Endothelial cell of umbilical vein (primary cell): ENCODE measurements around the gene TBX19. TPM values are rescaled to one million over a fixed set of nuclear protein-coding genes. Genes with fewer than 3 reads are reported as not detected.

Source experiments
- BruUV-seq: library from RNA; stranded (reverse); fragments of 400-500 nt; replicated peaks from 2 replicates; lab custom pipeline; 2021; lab: Mats Ljungman, UMichigan
- CTCF ChIA-PET: fragments of 300-600, 350-600 bp; sonication (Branson Sonifier 250); formaldehyde crosslinking; loops from one replicate; lab custom pipeline; 2021; ENCODE audit warnings: antibody characterized with exemption, inconsistent platforms; lab: Charles Lee
- POLR2A ChIA-PET: fragments of 300-600, 350-600 bp; sonication (Branson Sonifier 250); formaldehyde crosslinking; loops from one replicate; lab custom pipeline; 2021; ENCODE audit warnings: antibody characterized with exemption, inconsistent platforms; lab: Charles Lee
- DNase-seq: peaks from one replicate; pipeline ENCODE4 v3.0.0-alpha.2; 2011; ENCODE audit warnings: low read depth, low spot score
- FAIRE-seq: peaks from 2 replicates; lab custom pipeline; 2011; peaks lifted over from hg19 to GRCh38; lab: Jason Lieb, UNC
- H2AFZ ChIP-seq: 2 replicates; pipeline ENCODE4 v1.6.0; 2012; ENCODE audit warnings: low read depth, low read length, control low read depth, inconsistent platforms
- H3K27ac ChIP-seq: 2 replicates; pipeline ENCODE4 v1.5.1; 2011; ENCODE audit warnings: low read depth, mild to moderate bottlenecking, control low read depth, low read length, moderate library complexity; ENCODE audit not compliant: insufficient read depth
- H3K27me3 ChIP-seq, 2 experiments: 2 replicates each; pipeline versions ENCODE4 v1.6.0 to v1.6.1; 2011; ENCODE audit warnings: low read length in 2 of 2, mixed read lengths in 1 of 2; ENCODE audit not compliant: control insufficient read depth in 2 of 2, insufficient read depth in 2 of 2
- H3K36me3 ChIP-seq, 2 experiments: 2 replicates in 1 of 2; 3 replicates in 1 of 2; pipeline ENCODE4 v1.5.1; 2011; ENCODE audit warnings: low read length in 2 of 2, mild to moderate bottlenecking in 1 of 2, moderate library complexity in 1 of 2; ENCODE audit not compliant: control insufficient read depth in 2 of 2, insufficient read depth in 2 of 2; ENCODE audit errors: extremely low read depth in 1 of 2
- H3K4me1 ChIP-seq: 3 replicates; pipeline ENCODE4 v1.5.1; 2011; ENCODE audit warnings: mild to moderate bottlenecking, low read length; ENCODE audit not compliant: control insufficient read depth, insufficient read depth; ENCODE audit errors: extremely low read depth
- H3K4me2 ChIP-seq: 2 replicates; pipeline ENCODE4 v1.6.1; 2011; ENCODE audit warnings: low read length, control low read depth, mixed read lengths; ENCODE audit not compliant: insufficient read depth
- H3K4me3 ChIP-seq, 3 experiments: fragments of 200-600 bp in 1 of 3; sonication (generic), shearing (Covaris generic) in 1 of 3; replicated peaks in 1 of 3; 2 replicates each; pipeline ENCODE4 v1.5.1; 2011 to 2016; ENCODE audit warnings: control low read depth in 3 of 3, low read length in 3 of 3, mild to moderate bottlenecking in 2 of 3, inconsistent platforms in 1 of 3, low read depth in 1 of 3, moderate library complexity in 1 of 3; ENCODE audit not compliant: insufficient read depth in 1 of 3
- H3K79me2 ChIP-seq: 2 replicates; pipeline ENCODE4 v1.6.0; 2012; ENCODE audit warnings: low read length, inconsistent platforms; ENCODE audit not compliant: control insufficient read depth, insufficient read depth
- H3K9ac ChIP-seq: replicated peaks from 2 replicates; pipeline ENCODE3; 2011; ENCODE audit warnings: low read length, control low read depth; ENCODE audit not compliant: insufficient read depth; ENCODE audit errors: extremely low read depth
- H3K9me1 ChIP-seq: replicated peaks from 3 replicates; pipeline ENCODE4 v1.6.0; 2011; ENCODE audit warnings: mild to moderate bottlenecking, low read length; ENCODE audit not compliant: control insufficient read depth, insufficient read depth; ENCODE audit errors: extremely low read depth
- H3K9me3 ChIP-seq: replicated peaks from 2 replicates; pipeline ENCODE4 v1.5.1; 2012; ENCODE audit warnings: low read length, inconsistent platforms; ENCODE audit not compliant: control insufficient read depth, insufficient read depth
- H4K20me1 ChIP-seq: replicated peaks from 2 replicates; pipeline ENCODE3; 2011; ENCODE audit warnings: mild to moderate bottlenecking, low read length; ENCODE audit not compliant: control insufficient read depth, insufficient read depth; ENCODE audit errors: extremely low read depth
- EZH2 ChIP-seq: IDR thresholded peaks from 2 replicates; pipeline ENCODE4 v1.6.1; 2012; ENCODE audit warnings: borderline replicate concordance, low read depth, mild to moderate bottlenecking, moderate library complexity, low read length, inconsistent platforms; ENCODE audit not compliant: severe bottlenecking
- FOS ChIP-seq: IDR thresholded peaks from 2 replicates; pipeline ENCODE4 v1.6.1; 2011; ENCODE audit warnings: mild to moderate bottlenecking, low read length, moderate library complexity, borderline replicate concordance; ENCODE audit not compliant: insufficient read depth
- GATA2 ChIP-seq: IDR thresholded peaks from 2 replicates; pipeline ENCODE4 v1.7.0; 2011; ENCODE audit warnings: low read depth, mild to moderate bottlenecking, moderate library complexity, mixed read lengths, low read length; ENCODE audit not compliant: insufficient read length, insufficient read depth
- JUN ChIP-seq: IDR thresholded peaks from 2 replicates; pipeline ENCODE4 v1.6.1; 2011; ENCODE audit warnings: borderline replicate concordance, low read depth; ENCODE audit not compliant: insufficient read length, insufficient read depth
- MYC ChIP-seq: IDR thresholded peaks from one replicate; pipeline ENCODE4 v1.6.1; 2011; ENCODE audit warnings: mild to moderate bottlenecking, low read depth, low read length
- POLR2A ChIP-seq: IDR thresholded peaks from 2 replicates; pipeline ENCODE4 v1.6.1; 2012; ENCODE audit warnings: low read depth, mild to moderate bottlenecking, control low read depth, low read length
- POLR2AphosphoS5 ChIP-seq: IDR thresholded peaks from 2 replicates; pipeline ENCODE4 v1.6.1; 2012; ENCODE audit warnings: low read depth, mild to moderate bottlenecking, control low read depth, low read length, moderate library complexity; ENCODE audit not compliant: insufficient read depth
- dilution Hi-C: fragments of 300-500 bp; cut with MboI; formaldehyde crosslinking; loops from one replicate; pipeline ENCODE4 v1.15.0; 2019; ENCODE audit warnings: low sequenced_read_pairs; ENCODE audit not compliant: extremely low pct_ligation_motif_present
- intact Hi-C: fragments of 100-400 bp; cut with micrococcal nuclease; formaldehyde crosslinking; loops from one replicate; pipeline ENCODE4 v1.10.0; 2022
- polyA plus RNA-seq, 4 experiments: library from polyadenylated mRNA; depleted of rRNA in 3 of 4; stranded (reverse) in 3 of 4; unstranded in 1 of 4; fragments of >200 nt; gene quantifications; 2 replicates each; pipeline versions ENCODE4 v1.2.1 to v1.2.3, GENCODE V29; 2011 to 2012; ENCODE audit warnings: missing spikeins in 1 of 4
- small RNA-seq: library from RNA; depleted of rRNA; stranded (forward); fragments of <200 nt; gene quantifications from one replicate; pipeline ENCODE3, GENCODE V24; 2012; ENCODE audit warnings: low replicate concordance, low read depth; ENCODE audit not compliant: insufficient read depth, insufficient read length
- total RNA-seq: library from RNA; stranded (reverse); gene quantifications from 2 replicates; pipeline ENCODE4 v1.2.3, GENCODE V29; 2021
- TF ChIP-seq, protein P1 (sequence below), 2 donors: IDR thresholded peaks; 1 replicate in 1 of 2; 2 replicates in 1 of 2; pipeline ENCODE4 v1.5.1; 2011; ENCODE audit warnings: low read length in 2 of 2, mild to moderate bottlenecking in 2 of 2, moderate library complexity in 2 of 2, control low read depth in 1 of 2, inconsistent platforms in 1 of 2, low read depth in 1 of 2; ENCODE audit not compliant: insufficient read depth in 1 of 2; ENCODE audit errors: extremely low read depth in 1 of 2
- TF ChIP-seq, protein P2 (sequence below): IDR thresholded peaks from 2 replicates; pipeline ENCODE4 v1.6.1; 2011; ENCODE audit not compliant: insufficient read depth, insufficient read length

Gene TBX19
- total and polyA plus RNA-seq, 2 donors (not counting 3 experiments of a cell fraction or from before 2014, with no cell fraction given): 2.3 to 2.8 TPM

DNA sequence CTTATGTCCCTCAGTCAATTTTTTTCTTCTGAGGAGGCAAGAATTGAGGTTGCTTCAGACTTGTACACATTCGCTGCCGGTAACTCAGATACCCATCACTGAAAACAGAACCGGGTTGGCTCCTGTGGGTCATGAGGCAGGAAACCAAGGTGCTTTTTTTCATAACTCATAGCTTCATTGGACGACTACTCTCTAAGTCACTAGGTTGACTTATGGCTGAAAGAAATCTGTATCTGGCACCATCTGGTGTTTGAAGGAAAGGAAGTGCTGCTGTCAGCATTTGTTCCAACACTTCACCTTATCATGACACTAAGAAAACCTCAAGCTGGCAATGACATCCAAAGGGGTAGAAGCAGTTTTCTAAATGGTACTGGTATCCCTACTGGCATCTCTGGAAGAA lies 82.3 kb downstream of the TBX19 start:
- dilution Hi-C loops: no loop called here
- Histone ChIP-seq H3K79me2 (no peaks in the 10 kb centered on the region), H3K9me1 (no peaks in the 10 kb centered on the region), H2AFZ (no peak overlapping the region), H3K27me3 (peaks cover 0 to 2% of the 10 kb centered on the region in 2 experiments), H3K36me3 (no peaks in the 10 kb centered on the region), H3K9ac (no peak overlapping the region), H3K4me1 (no peaks in the 10 kb centered on the region), H3K27ac (no peak overlapping the region), H3K4me3 (no peak overlapping the region), H3K9me3 (no peaks in the 10 kb centered on the region), H3K4me2 (no peak overlapping the region), H4K20me1 (no peaks in the 10 kb centered on the region)
- FAIRE-seq (no peak), DNase-seq (no peak)
- no TSS peak for BruUV-seq
- TF ChIP-seq, protein P1, sequence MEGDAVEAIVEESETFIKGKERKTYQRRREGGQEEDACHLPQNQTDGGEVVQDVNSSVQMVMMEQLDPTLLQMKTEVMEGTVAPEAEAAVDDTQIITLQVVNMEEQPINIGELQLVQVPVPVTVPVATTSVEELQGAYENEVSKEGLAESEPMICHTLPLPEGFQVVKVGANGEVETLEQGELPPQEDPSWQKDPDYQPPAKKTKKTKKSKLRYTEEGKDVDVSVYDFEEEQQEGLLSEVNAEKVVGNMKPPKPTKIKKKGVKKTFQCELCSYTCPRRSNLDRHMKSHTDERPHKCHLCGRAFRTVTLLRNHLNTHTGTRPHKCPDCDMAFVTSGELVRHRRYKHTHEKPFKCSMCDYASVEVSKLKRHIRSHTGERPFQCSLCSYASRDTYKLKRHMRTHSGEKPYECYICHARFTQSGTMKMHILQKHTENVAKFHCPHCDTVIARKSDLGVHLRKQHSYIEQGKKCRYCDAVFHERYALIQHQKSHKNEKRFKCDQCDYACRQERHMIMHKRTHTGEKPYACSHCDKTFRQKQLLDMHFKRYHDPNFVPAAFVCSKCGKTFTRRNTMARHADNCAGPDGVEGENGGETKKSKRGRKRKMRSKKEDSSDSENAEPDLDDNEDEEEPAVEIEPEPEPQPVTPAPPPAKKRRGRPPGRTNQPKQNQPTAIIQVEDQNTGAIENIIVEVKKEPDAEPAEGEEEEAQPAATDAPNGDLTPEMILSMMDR (IDR thresholded peaks at IDR 0.05; ENCODE audit: extremely low read depth in 1 of 2, insufficient read depth in 1 of 2, low read depth in 1 of 2, low read length in 2 of 2): no peak
- TF ChIP-seq POLR2AphosphoS5 (no peak), POLR2A (no peak), EZH2 (no peak), JUN (no peak), GATA2 (no peak), MYC (no peak), FOS (no peak)
- TF ChIP-seq, protein P2, sequence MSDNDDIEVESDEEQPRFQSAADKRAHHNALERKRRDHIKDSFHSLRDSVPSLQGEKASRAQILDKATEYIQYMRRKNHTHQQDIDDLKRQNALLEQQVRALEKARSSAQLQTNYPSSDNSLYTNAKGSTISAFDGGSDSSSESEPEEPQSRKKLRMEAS: no peak
- POLR2A ChIA-PET: no interaction called here
- intact Hi-C loops: no loop called here
- CTCF ChIA-PET: interaction anchor here (5.1 kb wide), 1 partner anchor 21 kb away, joined by 28 read pairs; no protein-coding TSS in a partner anchor

Small RNA genes lying within 50 kb of the gene (small RNA-seq; reads per million reads assigned to genes)
- gene RNU6-1310P: 1.3 reads per million

Other genes with a start within 250 kb of the TBX19 start
- 34.8 and 36.5 TPM in 2 replicates for gene GPR161, start 143.9 kb upstream of the TBX19 start, total RNA-seq
- gene GPR161, start 143.9 kb upstream of the TBX19 start, polyA plus RNA-seq: 32.3 and 34.7 TPM in 2 replicates
- 37.6 and 45.8 TPM in 2 replicates for gene TIPRL, start 101.9 kb upstream of the TBX19 start, total RNA-seq
- gene TIPRL, start 101.9 kb upstream of the TBX19 start, polyA plus RNA-seq: 10.9 and 14.0 TPM in 2 replicates
- gene SFT2D2, start 54.9 kb upstream of the TBX19 start, total RNA-seq: 63.8 and 68.1 TPM in 2 replicates
- gene SFT2D2, start 54.9 kb upstream of the TBX19 start, polyA plus RNA-seq: 15.1 and 16.7 TPM in 2 replicates